PC-9 (cell line): Measurements from ENCODE around the gene EIF3A. TPM values are rescaled to one million over a fixed set of nuclear protein-coding genes. Genes with fewer than 3 reads are reported as not detected.

ENCODE experiments used
- Bru-seq: library from RNA; stranded (reverse); fragments of 400-500 nt; gene quantifications from one replicate; lab custom pipeline; 2021; lab: Mats Ljungman, UMichigan
- BruChase-seq, 2 experiments: library from RNA; stranded (reverse); fragments of 400-500 nt; gene quantifications; one replicate each; lab custom pipeline; 2021; lab: Mats Ljungman, UMichigan
- BruUV-seq: library from RNA; stranded (reverse); fragments of 400-500 nt; replicated peaks from 2 replicates; lab custom pipeline; 2021; lab: Mats Ljungman, UMichigan
- CTCF ChIA-PET: fragments of 300-600 bp; sonication (Branson Sonifier 250); formaldehyde crosslinking; loops from one replicate; lab custom pipeline; 2022; ENCODE audit warnings: antibody characterized with exemption; lab: Charles Lee
- POLR2A ChIA-PET: fragments of 300-600 bp; sonication (Branson Sonifier 250); formaldehyde crosslinking; loops from one replicate; lab custom pipeline; 2022; ENCODE audit warnings: antibody characterized with exemption; ENCODE audit not compliant: unreplicated experiment; lab: Charles Lee
- DNase-seq, 2 experiments: peaks; one replicate each; pipeline versions ENCODE4 v3.0.0 to v3.0.0-alpha.2; 2015 to 2022; ENCODE audit warnings: mixed read lengths in 1 of 2
- H2AFZ ChIP-seq: fragments of 200-600 bp; sonication (generic); 2 replicates; pipeline ENCODE4 v1.8.1; 2017; ENCODE audit warnings: antibody characterized with exemption
- H3F3A ChIP-seq: fragments of 200-600 bp; sonication (generic); 2 replicates; pipeline ENCODE4 v1.8.1; 2017; ENCODE audit warnings: antibody characterized with exemption, mild to moderate bottlenecking, low read depth; ENCODE audit not compliant: insufficient read depth
- H3K27ac ChIP-seq: fragments of 200-600 bp; sonication (generic); 2 replicates; pipeline ENCODE4 v1.6.1; 2016; ENCODE audit warnings: mixed run types
- H3K27me3 ChIP-seq: fragments of 200-600 bp; sonication (generic); 2 replicates; pipeline ENCODE4 v1.6.1; 2016; ENCODE audit warnings: low read depth, mixed run types; ENCODE audit not compliant: insufficient read depth
- H3K36me3 ChIP-seq: fragments of 200-600 bp; sonication (generic); 2 replicates; pipeline ENCODE4 v1.6.1; 2016; ENCODE audit warnings: low read depth, mixed run types
- H3K4me1 ChIP-seq: fragments of 200-600 bp; sonication (generic); replicated peaks from 2 replicates; pipeline ENCODE4 v1.6.1; 2016; ENCODE audit warnings: mixed run types; ENCODE audit not compliant: insufficient read depth
- H3K4me2 ChIP-seq: fragments of 200-600 bp; sonication (generic); 2 replicates; pipeline ENCODE4 v1.6.1; 2017; ENCODE audit warnings: mixed run types
- H3K4me3 ChIP-seq: fragments of 200-600 bp; sonication (generic); 2 replicates; pipeline ENCODE4 v1.6.1; 2016; ENCODE audit warnings: mixed run types
- H3K79me2 ChIP-seq: fragments of 200-600 bp; sonication (generic); 2 replicates; pipeline ENCODE4 v1.6.1; 2017; ENCODE audit warnings: low read depth, mixed run types
- H3K9me2 ChIP-seq: fragments of 200-600 bp; sonication (generic); 2 replicates; pipeline ENCODE4 v1.8.1; 2017; ENCODE audit warnings: mild to moderate bottlenecking; ENCODE audit not compliant: insufficient read depth
- H3K9me3 ChIP-seq: fragments of 200-600 bp; sonication (generic); 2 replicates; pipeline ENCODE4 v1.8.1; 2016; ENCODE audit warnings: low read depth; ENCODE audit not compliant: insufficient read depth
- H4K20me1 ChIP-seq: fragments of 200-600 bp; sonication (generic); 2 replicates; pipeline ENCODE4 v1.8.1; 2017; ENCODE audit not compliant: insufficient read depth
- CTCF ChIP-seq: fragments of 200-600 bp; sonication (generic); conservative IDR thresholded peaks from 2 replicates; pipeline ENCODE4 v1.6.1; 2017; ENCODE audit warnings: mixed run types, antibody characterized with exemption, mild to moderate bottlenecking, moderate library complexity
- EZH2 ChIP-seq: fragments of 200-600 bp; sonication (generic); IDR thresholded peaks from 2 replicates; pipeline ENCODE4 v1.8.0; 2017; ENCODE audit warnings: antibody characterized with exemption, low read depth
- intact Hi-C: fragments of 100-400 bp; cut with micrococcal nuclease; formaldehyde crosslinking; loops from one replicate; pipeline ENCODE4 v1.10.0; 2022; ENCODE audit not compliant: unreplicated experiment
- long read RNA-seq: library from polyadenylated mRNA; stranded (forward); transcript quantifications from one replicate; pipeline ENCODE4 v2.0.0, GENCODE V29; 2022
- total RNA-seq: library from RNA; stranded (reverse); gene quantifications from 2 replicates; pipeline ENCODE4 v1.2.3, GENCODE V29; 2021

The EIF3A gene, protein sequence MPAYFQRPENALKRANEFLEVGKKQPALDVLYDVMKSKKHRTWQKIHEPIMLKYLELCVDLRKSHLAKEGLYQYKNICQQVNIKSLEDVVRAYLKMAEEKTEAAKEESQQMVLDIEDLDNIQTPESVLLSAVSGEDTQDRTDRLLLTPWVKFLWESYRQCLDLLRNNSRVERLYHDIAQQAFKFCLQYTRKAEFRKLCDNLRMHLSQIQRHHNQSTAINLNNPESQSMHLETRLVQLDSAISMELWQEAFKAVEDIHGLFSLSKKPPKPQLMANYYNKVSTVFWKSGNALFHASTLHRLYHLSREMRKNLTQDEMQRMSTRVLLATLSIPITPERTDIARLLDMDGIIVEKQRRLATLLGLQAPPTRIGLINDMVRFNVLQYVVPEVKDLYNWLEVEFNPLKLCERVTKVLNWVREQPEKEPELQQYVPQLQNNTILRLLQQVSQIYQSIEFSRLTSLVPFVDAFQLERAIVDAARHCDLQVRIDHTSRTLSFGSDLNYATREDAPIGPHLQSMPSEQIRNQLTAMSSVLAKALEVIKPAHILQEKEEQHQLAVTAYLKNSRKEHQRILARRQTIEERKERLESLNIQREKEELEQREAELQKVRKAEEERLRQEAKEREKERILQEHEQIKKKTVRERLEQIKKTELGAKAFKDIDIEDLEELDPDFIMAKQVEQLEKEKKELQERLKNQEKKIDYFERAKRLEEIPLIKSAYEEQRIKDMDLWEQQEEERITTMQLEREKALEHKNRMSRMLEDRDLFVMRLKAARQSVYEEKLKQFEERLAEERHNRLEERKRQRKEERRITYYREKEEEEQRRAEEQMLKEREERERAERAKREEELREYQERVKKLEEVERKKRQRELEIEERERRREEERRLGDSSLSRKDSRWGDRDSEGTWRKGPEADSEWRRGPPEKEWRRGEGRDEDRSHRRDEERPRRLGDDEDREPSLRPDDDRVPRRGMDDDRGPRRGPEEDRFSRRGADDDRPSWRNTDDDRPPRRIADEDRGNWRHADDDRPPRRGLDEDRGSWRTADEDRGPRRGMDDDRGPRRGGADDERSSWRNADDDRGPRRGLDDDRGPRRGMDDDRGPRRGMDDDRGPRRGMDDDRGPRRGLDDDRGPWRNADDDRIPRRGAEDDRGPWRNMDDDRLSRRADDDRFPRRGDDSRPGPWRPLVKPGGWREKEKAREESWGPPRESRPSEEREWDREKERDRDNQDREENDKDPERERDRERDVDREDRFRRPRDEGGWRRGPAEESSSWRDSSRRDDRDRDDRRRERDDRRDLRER (N-terminal part only)
- 85.5 and 102 TPM in 2 replicates for total RNA-seq
- Bru-seq, nascent RNA = percentile 97 among the genes with signal in this experiment
- BruChase-seq, experiment 1, labeled RNA remaining after a 2-hour chase = percentile 95 among the genes with signal in this experiment
- BruChase-seq, experiment 2, labeled RNA remaining after a 6-hour chase = percentile 97 among the genes with signal in this experiment
- long read RNA-seq, full-length matches to known transcripts = 48 of 74 reads
- long read RNA-seq, partial matches to known transcripts = 24 of 74 reads
- long read RNA-seq, other reads (novel, unspliced or antisense) = 2 of 74 reads

DNA sequence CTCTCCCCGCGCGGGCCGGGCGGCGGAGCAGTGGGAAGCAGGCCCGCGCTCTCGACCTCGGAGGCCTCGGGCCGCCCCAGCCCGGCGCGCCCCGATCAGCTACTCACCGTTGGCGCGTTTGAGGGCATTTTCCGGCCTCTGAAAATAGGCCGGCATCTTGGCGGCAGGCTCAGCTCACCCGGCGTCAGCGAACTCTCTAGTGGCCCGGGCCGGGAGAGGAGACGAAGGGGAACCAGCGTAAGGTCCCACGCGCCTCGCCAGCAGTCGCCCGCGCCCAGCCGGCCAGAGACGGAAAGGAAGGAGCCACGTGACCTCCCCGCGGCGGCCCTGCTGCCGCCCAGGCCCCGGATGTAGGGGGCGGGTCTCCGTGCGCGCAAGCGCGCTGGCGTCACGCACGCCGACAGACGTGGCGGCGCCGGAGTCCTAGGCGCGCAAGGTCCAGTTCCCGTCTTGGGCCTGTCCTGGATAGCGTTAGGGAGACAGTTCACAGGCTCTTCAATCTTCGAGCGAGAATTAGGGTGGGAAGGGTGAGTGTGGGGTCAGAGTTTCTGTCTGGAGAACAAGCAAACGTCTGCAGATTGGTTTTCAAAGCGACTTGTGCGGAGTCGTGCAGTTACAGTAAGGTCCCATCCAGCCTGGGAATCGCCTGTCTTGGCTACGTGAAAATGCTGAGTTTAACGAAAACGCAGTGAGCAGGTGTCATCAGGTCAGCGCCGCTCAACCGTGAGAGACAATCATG is at the start of gene EIF3A:
Gene EIF3A (minus strand): TSS at position 297 of the 739 bp plus-strand sequence. CDS start 141 bp downstream, at position 156.
- CTCF ChIA-PET = no interaction called here
- DNase-seq = peak; percentile 69 to 87
- no peaks in the 10 kb centered on the region for H3K27me3 ChIP-seq
- TF ChIP-seq CTCF = no peak
- no peak for TF ChIP-seq EZH2
- H3K4me1 ChIP-seq = peaks cover 10% of the 10 kb centered on the region
- peak within 1 kb of the TSS; percentile 84 for H3K4me3 ChIP-seq
- peak within 1 kb of the TSS; percentile 81 for H3K4me2 ChIP-seq
- peaks cover 40% of the 10 kb centered on the region for H4K20me1 ChIP-seq
- peak within 1 kb of the TSS; percentile 78 for H3K27ac ChIP-seq
- H3K36me3 ChIP-seq = 0 out of 2 replicates have a peak, but pooled peaks cover 4% of the 10 kb centered on the region
- intact Hi-C loops = loop anchor here (2.0 kb wide), 1 partner anchor 20 kb away; no protein-coding TSS in a partner anchor
- H3K79me2 ChIP-seq = peaks cover 53% of the 10 kb centered on the region
- H2AFZ ChIP-seq = peak within 1 kb of the TSS; percentile 87
- H3F3A ChIP-seq = peaks cover 13% of the 10 kb centered on the region
- BruUV-seq = no TSS peak
- no peaks in the 10 kb centered on the region for H3K9me3 ChIP-seq
- H3K9me2 ChIP-seq = no peaks in the 10 kb centered on the region
- POLR2A ChIA-PET = interaction anchor here (0.6 kb wide), 1 partner anchor 128 kb away, joined by 15 read pairs; no protein-coding TSS in a partner anchor

DNA sequence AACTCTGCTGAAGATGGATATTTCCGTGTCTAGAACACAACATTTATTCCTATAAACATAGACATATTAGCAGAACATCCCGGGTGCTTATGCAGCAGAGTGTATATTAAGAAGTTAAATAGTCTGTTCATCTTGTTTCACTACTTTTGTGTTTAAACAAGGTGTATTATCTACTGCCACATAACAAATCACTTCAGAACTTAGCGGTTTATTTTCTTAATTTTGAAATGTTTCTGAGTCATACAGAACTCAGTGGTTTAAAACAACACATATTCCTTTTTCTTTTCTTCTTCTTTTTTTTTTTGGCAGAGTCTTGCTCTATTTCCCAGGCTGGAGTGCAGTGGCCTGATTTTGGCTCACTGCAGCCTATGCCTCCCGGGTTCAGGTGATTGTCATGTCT is 49.1 kb upstream of the EIF3A start:
- Histone ChIP-seq H2AFZ (no peak overlapping the region), H3K4me3 (no peak overlapping the region), H3K27me3 (no peaks in the 10 kb centered on the region), H3F3A (no peaks in the 10 kb centered on the region), H3K36me3 (no peaks in the 10 kb centered on the region), H4K20me1 (no peaks in the 10 kb centered on the region), H3K9me3 (no peaks in the 10 kb centered on the region), H3K4me2 (no peak overlapping the region), H3K27ac (no peak overlapping the region), H3K79me2 (no peaks in the 10 kb centered on the region), H3K9me2 (no peaks in the 10 kb centered on the region), H3K4me1 (no peaks in the 10 kb centered on the region)
- CTCF ChIA-PET = no interaction called here
- no TSS peak for BruUV-seq
- no peak for TF ChIP-seq CTCF
- TF ChIP-seq EZH2 = no peak
- DNase-seq = no peak
- POLR2A ChIA-PET = no interaction called here
- intact Hi-C loops = loop anchor here (10.0 kb wide), 1 partner anchor 1205 kb away; no protein-coding TSS in a partner anchor
